NCI-H1417 (cell line): ENCODE measurements around the gene VSTM5.
"Not testable (repeated sequence)": the region's sequence is repeated elsewhere in the genome, so short reads cannot be mapped to it uniquely, and the experiment has no call there.

Experiments used
- DNase-seq, 3 experiments: peaks; one replicate each; lab custom pipeline; 2025; lab: John Stamatoyannopoulos, UW

Gene VSTM5

GRCh38 chr11:93796441-93797231 is 53.8 kb downstream of the VSTM5 start:
- no peak for DNase-seq

- DNase-seq = no peak
These were observed 58.9 kb downstream of the VSTM5 start for GRCh38 chr11:93791493-93791892.

GRCh38 chr11:93784935-93785360 is 65.5 kb downstream of the VSTM5 start:
- DNase-seq = peak in 1 of 3 experiments; percentile 81

- DNase-seq = peak; percentile 93 to 99 (median 96)
These were observed 66.1 kb downstream of the VSTM5 start, which contains the start of gene MED17 for GRCh38 chr11:93784145-93784934. TSS of gene MED17 (plus strand) at chr11:93784282. CDS start at chr11:93784514, 232 bp downstream.

- DNase-seq = no peak
These were observed 66.7 kb downstream of the VSTM5 start for GRCh38 chr11:93783765-93784144.

- DNase-seq = no peak
These were observed 67.1 kb downstream of the VSTM5 start for GRCh38 chr11:93783362-93783761.

- no peak for DNase-seq
These were observed 75.1 kb downstream of the VSTM5 start for GRCh38 chr11:93775289-93775688.

GRCh38 chr11:93774560-93774959 is 75.9 kb downstream of the VSTM5 start:
- DNase-seq = not testable (repeated sequence)

GRCh38 chr11:93773601-93774200 is 76.7 kb downstream of the VSTM5 start:
- DNase-seq = no peak

GRCh38 chr11:93773045-93773477 is 77.4 kb downstream of the VSTM5 start:
- DNase-seq = no peak

GRCh38 chr11:93772123-93772522 is 78.3 kb downstream of the VSTM5 start:
- DNase-seq = no peak

- no peak for DNase-seq
These were observed 80.3 kb downstream of the VSTM5 start for GRCh38 chr11:93770160-93770559.
